NCI-H2107 treated with DMSO at 0.1 percent for 48 hours (cell line): ENCODE measurements around the gene ANAPC5.
"Not testable (repeated sequence)": the region's sequence is repeated elsewhere in the genome, so short reads cannot be mapped to it uniquely, and the experiment has no call there.

ENCODE experiments used
- DNase-seq: peaks from one replicate; lab custom pipeline; 2025; ENCODE audit not compliant: unreplicated experiment; lab: John Stamatoyannopoulos, UW

ANAPC5 gene, protein sequence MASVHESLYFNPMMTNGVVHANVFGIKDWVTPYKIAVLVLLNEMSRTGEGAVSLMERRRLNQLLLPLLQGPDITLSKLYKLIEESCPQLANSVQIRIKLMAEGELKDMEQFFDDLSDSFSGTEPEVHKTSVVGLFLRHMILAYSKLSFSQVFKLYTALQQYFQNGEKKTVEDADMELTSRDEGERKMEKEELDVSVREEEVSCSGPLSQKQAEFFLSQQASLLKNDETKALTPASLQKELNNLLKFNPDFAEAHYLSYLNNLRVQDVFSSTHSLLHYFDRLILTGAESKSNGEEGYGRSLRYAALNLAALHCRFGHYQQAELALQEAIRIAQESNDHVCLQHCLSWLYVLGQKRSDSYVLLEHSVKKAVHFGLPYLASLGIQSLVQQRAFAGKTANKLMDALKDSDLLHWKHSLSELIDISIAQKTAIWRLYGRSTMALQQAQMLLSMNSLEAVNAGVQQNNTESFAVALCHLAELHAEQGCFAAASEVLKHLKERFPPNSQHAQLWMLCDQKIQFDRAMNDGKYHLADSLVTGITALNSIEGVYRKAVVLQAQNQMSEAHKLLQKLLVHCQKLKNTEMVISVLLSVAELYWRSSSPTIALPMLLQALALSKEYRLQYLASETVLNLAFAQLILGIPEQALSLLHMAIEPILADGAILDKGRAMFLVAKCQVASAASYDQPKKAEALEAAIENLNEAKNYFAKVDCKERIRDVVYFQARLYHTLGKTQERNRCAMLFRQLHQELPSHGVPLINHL

GRCh38 chr12:121351820-121352681, at the start of gene ANAPC5:
TSS of gene ANAPC5 (minus strand) at chr12:121352411. CDS start at chr12:121352340, 71 bp downstream.
- DNase-seq: peak; percentile 99

- peak; percentile 15 for DNase-seq
Measured at GRCh38 chr12:121400332-121401139, 48.3 kb upstream of the ANAPC5 start.

- DNase-seq: peak; percentile 99
Measured at GRCh38 chr12:121399391-121400331, 47.5 kb upstream of the ANAPC5 start, which contains the start of gene RNF34. TSS of gene RNF34 (plus strand) at chr12:121400118. CDS start at chr12:121400213, 95 bp downstream.

DNA sequence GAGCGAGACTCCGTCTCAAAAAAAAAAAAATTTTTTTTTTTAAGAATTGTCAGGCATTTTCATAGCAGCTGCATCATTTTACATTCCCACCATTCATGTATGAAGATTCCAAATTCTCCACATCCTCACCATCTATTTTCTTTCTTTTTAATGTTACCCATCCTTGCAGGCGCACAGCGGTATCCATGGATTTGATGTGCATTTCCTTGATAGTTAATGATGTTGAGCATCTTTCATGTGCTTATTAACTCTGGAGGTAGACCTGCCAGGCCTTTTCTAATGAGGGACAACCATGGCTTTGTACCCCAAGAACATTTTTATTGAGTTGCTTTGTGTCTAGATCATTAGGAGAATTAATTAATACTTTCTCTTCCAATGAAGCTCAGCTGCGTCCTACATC, 46.1 kb upstream of the ANAPC5 start:
- DNase-seq: no peak

- DNase-seq: no peak
Measured at GRCh38 chr12:121397521-121397920, 45.3 kb upstream of the ANAPC5 start.

DNA sequence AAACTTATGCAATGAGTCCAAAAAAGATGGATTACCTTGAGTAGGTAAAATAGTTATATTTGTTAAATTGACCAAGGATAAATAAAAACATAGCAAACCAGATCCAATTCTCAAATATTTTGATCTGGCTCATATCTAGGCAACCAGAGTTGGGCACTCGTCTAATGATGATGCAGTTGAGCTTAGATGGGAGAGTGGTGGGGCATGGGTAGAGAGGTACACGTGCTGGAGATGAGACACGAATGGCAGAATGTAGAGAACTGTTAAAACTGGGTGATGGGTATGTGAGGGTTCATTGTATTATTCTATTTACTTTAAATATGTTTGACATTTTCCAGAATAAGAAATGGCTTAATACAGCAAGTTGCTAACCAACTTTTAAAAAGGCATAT, 40.1 kb upstream of the ANAPC5 start:
- DNase-seq: no peak

- no peak for DNase-seq
Measured at GRCh38 chr12:121391619-121392324, 39.6 kb upstream of the ANAPC5 start.

DNA sequence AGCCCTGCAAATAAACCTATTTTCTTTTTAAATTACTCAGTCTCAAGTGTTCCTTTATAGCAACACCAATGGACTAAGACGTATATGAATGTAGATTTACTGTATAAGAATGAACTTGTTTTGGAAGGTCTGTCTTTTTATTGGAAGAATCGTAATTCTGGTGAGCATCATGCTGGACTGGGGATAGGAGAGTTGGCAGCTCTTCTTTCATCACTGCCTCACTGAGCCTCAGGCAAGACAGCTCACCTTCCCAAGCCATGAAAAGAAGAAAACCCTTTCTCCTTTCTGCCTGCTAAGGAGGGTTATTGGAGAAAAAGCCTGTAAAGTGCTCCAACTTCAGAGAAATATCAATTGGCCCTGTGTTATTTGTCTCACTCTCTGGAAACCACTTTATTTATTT, 38.6 kb upstream of the ANAPC5 start:
- DNase-seq: no peak

DNA sequence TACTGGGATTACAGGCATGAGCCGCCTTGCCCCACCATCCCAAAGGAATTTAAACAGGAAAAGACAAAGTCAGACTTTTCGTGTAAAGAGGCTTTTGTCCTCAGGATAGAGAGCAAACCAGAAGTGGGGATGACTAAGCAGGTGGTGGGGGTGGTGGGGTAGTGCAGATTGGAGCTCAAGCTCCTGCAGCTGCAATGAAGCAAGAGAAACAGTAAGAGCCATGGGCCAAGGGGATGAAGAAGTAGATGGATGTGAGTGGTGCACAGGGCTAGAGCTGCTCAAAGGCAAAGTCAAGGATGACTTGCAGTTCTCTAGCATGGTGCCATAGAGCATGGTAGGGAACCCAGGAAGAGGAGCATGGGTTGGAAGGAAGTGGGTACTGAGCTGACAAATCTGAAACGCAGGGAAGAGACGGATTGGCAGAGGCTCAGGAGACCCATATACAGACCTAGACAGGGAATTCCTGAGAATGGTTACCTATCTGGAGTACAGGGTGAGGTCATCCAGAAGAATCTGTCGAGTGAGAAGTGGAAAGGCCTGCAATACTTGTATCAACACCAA, 36.3 kb upstream of the ANAPC5 start:
- DNase-seq: no peak

GRCh38 chr12:121384891-121385290, 32.7 kb upstream of the ANAPC5 start:
- not testable (repeated sequence) for DNase-seq

- no peak for DNase-seq
Measured at GRCh38 chr12:121383601-121384021, 31.4 kb upstream of the ANAPC5 start.

GRCh38 chr12:121379945-121380344, 27.7 kb upstream of the ANAPC5 start:
- DNase-seq: no peak

- DNase-seq: no peak
Measured at GRCh38 chr12:121378736-121379135, 26.5 kb upstream of the ANAPC5 start.

GRCh38 chr12:121376754-121377697, 24.8 kb upstream of the ANAPC5 start:
- no peak for DNase-seq

DNA sequence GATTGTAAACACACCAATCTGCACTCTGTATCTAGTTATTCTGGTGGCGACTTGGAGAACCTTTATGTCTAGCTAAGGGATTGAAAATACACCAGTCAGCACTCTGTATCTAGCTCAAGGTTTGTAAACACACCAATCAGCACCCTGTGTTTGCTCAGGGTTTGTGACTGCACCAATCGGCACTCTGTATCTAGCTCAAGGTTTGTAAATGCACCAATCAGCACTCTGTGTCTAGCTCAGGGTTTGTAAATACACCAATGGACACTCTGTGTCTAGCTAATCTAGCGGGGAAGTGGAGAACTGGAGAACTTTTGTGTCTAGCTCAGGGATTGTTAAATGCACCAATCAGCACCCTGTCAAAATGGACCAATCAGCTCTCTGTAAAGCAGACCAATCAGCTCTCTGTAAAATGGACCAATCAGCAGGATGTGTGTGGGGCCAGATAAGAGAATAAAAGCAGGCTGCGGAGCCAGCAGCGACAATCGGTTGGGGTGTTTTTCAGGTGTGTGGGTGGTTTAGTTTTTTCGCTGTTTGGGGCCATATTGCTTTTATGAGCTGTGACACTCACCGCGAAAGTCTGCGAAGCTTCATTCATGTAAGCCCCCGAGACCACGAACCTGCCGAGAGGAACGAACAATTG, 22.9 kb upstream of the ANAPC5 start:
- not testable (repeated sequence) for DNase-seq

GRCh38 chr12:121374336-121374735, 22.1 kb upstream of the ANAPC5 start:
- not testable (repeated sequence) for DNase-seq

DNA sequence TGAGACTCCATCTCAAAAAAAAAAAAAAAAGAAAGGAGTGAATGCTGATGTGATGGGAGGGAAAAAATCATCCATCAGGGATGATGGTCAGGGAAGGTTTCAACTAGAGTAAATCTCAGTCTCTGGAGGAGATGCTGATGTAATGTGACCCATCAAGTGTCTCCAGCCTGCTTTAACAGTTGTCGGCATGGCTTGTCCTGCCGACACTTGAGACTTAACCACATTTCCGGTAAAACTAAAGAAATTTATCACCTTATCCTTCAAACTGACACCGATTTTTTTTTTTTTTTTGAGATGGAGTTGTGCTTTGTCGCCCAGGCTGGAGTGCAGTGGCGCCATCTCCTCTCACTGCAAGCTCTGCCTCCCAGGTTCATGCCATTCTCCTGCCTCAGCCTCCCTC, 21.5 kb upstream of the ANAPC5 start:
- no peak for DNase-seq
